Left ventricle myocardium inferior (tissue), 1 donor: ENCODE data around the gene GREM2. TPM values are rescaled to one million over a fixed set of nuclear protein-coding genes. Genes with fewer than 3 reads are reported as not detected.

Experiments used
- DNase-seq: peaks from one replicate; pipeline ENCODE4 v3.0.0-alpha.2; 2020
- H3K27ac ChIP-seq: fragments of 200-600 bp; replicated peaks from 2 replicates; pipeline ENCODE4 v1.8.0; 2021
- H3K27me3 ChIP-seq: fragments of 200-600 bp; 2 replicates; pipeline ENCODE4 v1.8.0; 2021; ENCODE audit warnings: low read depth
- H3K36me3 ChIP-seq: fragments of 200-600 bp; 2 replicates; pipeline ENCODE4 v1.8.0; 2021
- H3K4me1 ChIP-seq: fragments of 200-600 bp; 2 replicates; pipeline ENCODE4 v1.8.0; 2021
- H3K4me3 ChIP-seq: fragments of 200-600 bp; 2 replicates; pipeline ENCODE4 v1.8.0; 2021; ENCODE audit warnings: mild to moderate bottlenecking, moderate library complexity
- H3K9me3 ChIP-seq: fragments of 200-600 bp; replicated peaks from 2 replicates; pipeline ENCODE4 v1.8.0; 2021
- CTCF ChIP-seq: fragments of 200-600 bp; IDR thresholded peaks from 2 replicates; pipeline ENCODE4 v1.8.0; 2021; ENCODE audit warnings: antibody characterized with exemption, mild to moderate bottlenecking, borderline replicate concordance
- intact Hi-C: fragments of 100-400 bp; cut with micrococcal nuclease; formaldehyde crosslinking; loops from one replicate; pipeline ENCODE4 v1.11.0; 2022
- total RNA-seq: library from RNA; stranded (reverse); fragmentation: NEBNext Ultra II Directional; extraction: Animal tissue kit (Norgen Biotek cat#: 25700); gene quantifications from one replicate; pipeline ENCODE4 v1.2.1, GENCODE V29; 2021
- donor health status: DM: no; HTN: yes; CAD: no; lungs with severe emphysema.

GREM2 gene
- total RNA-seq, 1 donor from 2014 or later = not detected

- H3K4me1 ChIP-seq = no peaks in the 10 kb centered on the region
- H3K4me3 ChIP-seq = no peak overlapping the region
- intact Hi-C loops = no loop called here
- H3K27me3 ChIP-seq = no peaks in the 10 kb centered on the region
- H3K9me3 ChIP-seq = no peaks in the 10 kb centered on the region
- TF ChIP-seq CTCF = no peak
- H3K36me3 ChIP-seq = no peaks in the 10 kb centered on the region
- DNase-seq = no peak
- no peak overlapping the region for H3K27ac ChIP-seq
Observed at GRCh38 chr1:240474133-240474614, 137.8 kb downstream of the GREM2 start.

- Histone ChIP-seq H3K9me3 (no peaks in the 10 kb centered on the region), H3K4me3 (no peak overlapping the region), H3K4me1 (no peaks in the 10 kb centered on the region), H3K27ac (no peak overlapping the region), H3K36me3 (no peaks in the 10 kb centered on the region), H3K27me3 (peaks cover 12% of the 10 kb centered on the region)
- no peak for TF ChIP-seq CTCF
- intact Hi-C loops = no loop called here
- DNase-seq = no peak
Observed at GRCh38 chr1:240468656-240469055, 143.3 kb downstream of the GREM2 start.

GRCh38 chr1:240467895-240468294 lies 144.1 kb downstream of the GREM2 start:
- intact Hi-C loops = no loop called here
- Histone ChIP-seq H3K4me1 (no peaks in the 10 kb centered on the region), H3K27ac (no peak overlapping the region), H3K4me3 (no peak overlapping the region), H3K27me3 (peaks cover 12% of the 10 kb centered on the region), H3K9me3 (no peaks in the 10 kb centered on the region), H3K36me3 (no peaks in the 10 kb centered on the region)
- DNase-seq = no peak
- no peak for TF ChIP-seq CTCF

- H3K4me3 ChIP-seq = no peak overlapping the region
- intact Hi-C loops = no loop called here
- DNase-seq = no peak
- H3K9me3 ChIP-seq = no peaks in the 10 kb centered on the region
- peaks cover 12% of the 10 kb centered on the region for H3K27me3 ChIP-seq
- H3K36me3 ChIP-seq = no peaks in the 10 kb centered on the region
- no peaks in the 10 kb centered on the region for H3K4me1 ChIP-seq
- no peak overlapping the region for H3K27ac ChIP-seq
- TF ChIP-seq CTCF = no peak
Observed at GRCh38 chr1:240466509-240466908, 145.4 kb downstream of the GREM2 start.

- Histone ChIP-seq H3K36me3 (no peaks in the 10 kb centered on the region), H3K4me1 (no peaks in the 10 kb centered on the region), H3K4me3 (no peak overlapping the region), H3K27ac (no peak overlapping the region), H3K9me3 (no peaks in the 10 kb centered on the region), H3K27me3 (peaks cover 12% of the 10 kb centered on the region)
- intact Hi-C loops = no loop called here
- no peak for DNase-seq
- no peak for TF ChIP-seq CTCF
Observed at GRCh38 chr1:240465531-240465940, 146.4 kb downstream of the GREM2 start.

- intact Hi-C loops = no loop called here
- Histone ChIP-seq H3K4me3 (no peak overlapping the region), H3K4me1 (no peaks in the 10 kb centered on the region), H3K27me3 (peaks cover 12% of the 10 kb centered on the region), H3K36me3 (no peaks in the 10 kb centered on the region), H3K27ac (no peak overlapping the region), H3K9me3 (no peaks in the 10 kb centered on the region)
- TF ChIP-seq CTCF = no peak
- DNase-seq = no peak
Observed at GRCh38 chr1:240464099-240464498, 147.9 kb downstream of the GREM2 start.
